ENCODE measurements around the gene ATL2. TPM values are rescaled to one million over a fixed set of nuclear protein-coding genes. Genes with fewer than 3 reads are reported as not detected.

The ATL2 gene
- total RNA-seq, 2 donors from 2014 or later = 125 to 139 TPM

DNA sequence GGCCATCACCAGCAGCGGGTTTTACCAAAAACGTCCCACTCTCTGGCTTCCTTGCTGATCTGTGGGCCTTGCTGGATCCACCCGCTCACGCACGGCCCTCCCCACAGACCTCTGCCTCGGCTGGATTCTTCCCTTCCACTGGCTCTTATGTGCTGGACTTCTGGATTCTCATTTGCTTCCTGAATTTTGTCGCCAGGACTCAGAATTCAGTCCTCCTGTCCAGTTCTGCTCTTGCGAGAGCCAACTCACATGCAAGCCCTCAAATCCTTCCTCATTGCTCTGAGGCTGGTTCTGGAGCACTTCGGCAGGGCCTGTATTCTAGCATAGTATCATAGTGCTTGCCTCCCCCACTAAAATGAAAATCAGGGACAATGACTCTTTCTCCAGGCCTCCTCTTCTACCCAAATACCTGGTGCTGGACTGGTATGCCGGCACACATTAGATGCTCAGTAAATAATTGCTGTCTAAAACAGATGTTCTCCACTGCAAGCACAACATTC, 115.5 kb downstream of the ATL2 start:
- Mint-ChIP-seq H3K4me3 (no peak overlapping the region), H3K4me1 (peaks cover 2% of the 10 kb centered on the region), H3K27me3 (ENCODE audit: insufficient read depth) (peaks cover 24% of the 10 kb centered on the region), H3K27ac (no peak overlapping the region), H3K36me3 (ENCODE audit: low read depth) (no peaks in the 10 kb centered on the region), H3K9me3 (no peaks in the 10 kb centered on the region)
- 93 to 97% methylated on average over 5 to 10 of the region's 10 CpGs for WGBS, 2 experiments (ENCODE audit: insufficient coverage in 1 of 2, insufficient read length in 1 of 2)
- H3K27ac ChIP-seq (ENCODE audit: low read depth, low read length) = no peak overlapping the region
- no peak for DNase-seq
- no peaks in the 10 kb centered on the region for H3K36me3 ChIP-seq (ENCODE audit: control insufficient read depth, insufficient read depth, low read length)
- no peak overlapping the region for H3K4me3 ChIP-seq (ENCODE audit: low read length)
- no peaks in the 10 kb centered on the region for H3K9me3 ChIP-seq (ENCODE audit: control insufficient read depth, low read length)
- H3K27me3 ChIP-seq (ENCODE audit: control insufficient read depth, insufficient read depth, low read length, poor library complexity, severe bottlenecking) = no peaks in the 10 kb centered on the region
- TF ChIP-seq, protein P1, sequence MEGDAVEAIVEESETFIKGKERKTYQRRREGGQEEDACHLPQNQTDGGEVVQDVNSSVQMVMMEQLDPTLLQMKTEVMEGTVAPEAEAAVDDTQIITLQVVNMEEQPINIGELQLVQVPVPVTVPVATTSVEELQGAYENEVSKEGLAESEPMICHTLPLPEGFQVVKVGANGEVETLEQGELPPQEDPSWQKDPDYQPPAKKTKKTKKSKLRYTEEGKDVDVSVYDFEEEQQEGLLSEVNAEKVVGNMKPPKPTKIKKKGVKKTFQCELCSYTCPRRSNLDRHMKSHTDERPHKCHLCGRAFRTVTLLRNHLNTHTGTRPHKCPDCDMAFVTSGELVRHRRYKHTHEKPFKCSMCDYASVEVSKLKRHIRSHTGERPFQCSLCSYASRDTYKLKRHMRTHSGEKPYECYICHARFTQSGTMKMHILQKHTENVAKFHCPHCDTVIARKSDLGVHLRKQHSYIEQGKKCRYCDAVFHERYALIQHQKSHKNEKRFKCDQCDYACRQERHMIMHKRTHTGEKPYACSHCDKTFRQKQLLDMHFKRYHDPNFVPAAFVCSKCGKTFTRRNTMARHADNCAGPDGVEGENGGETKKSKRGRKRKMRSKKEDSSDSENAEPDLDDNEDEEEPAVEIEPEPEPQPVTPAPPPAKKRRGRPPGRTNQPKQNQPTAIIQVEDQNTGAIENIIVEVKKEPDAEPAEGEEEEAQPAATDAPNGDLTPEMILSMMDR (conservative IDR thresholded peaks at IDR 0.05) = no peak
- H3K4me1 ChIP-seq (ENCODE audit: control insufficient read depth, insufficient read depth, low read length) = no peaks in the 10 kb centered on the region
- H3K9ac ChIP-seq (ENCODE audit: extremely low read depth, low read length, poor library complexity, severe bottlenecking) = no peak overlapping the region

GRCh38 chr2:38260972-38261371, 116.1 kb downstream of the ATL2 start:
- H3K36me3 Mint-ChIP-seq (ENCODE audit: low read depth) = no peaks in the 10 kb centered on the region
- Histone ChIP-seq H3K27me3 (ENCODE audit: control insufficient read depth, insufficient read depth, low read length, poor library complexity, severe bottlenecking) (no peaks in the 10 kb centered on the region), H3K9ac (ENCODE audit: extremely low read depth, low read length, poor library complexity, severe bottlenecking) (no peak overlapping the region), H3K4me3 (ENCODE audit: low read length) (no peak overlapping the region), H3K9me3 (ENCODE audit: control insufficient read depth, low read length) (no peaks in the 10 kb centered on the region), H3K4me1 (ENCODE audit: control insufficient read depth, insufficient read depth, low read length) (no peaks in the 10 kb centered on the region), H3K36me3 (ENCODE audit: control insufficient read depth, insufficient read depth, low read length) (no peaks in the 10 kb centered on the region), H3K27ac (ENCODE audit: low read depth, low read length) (no peak overlapping the region)
- TF ChIP-seq, protein P1 (conservative IDR thresholded peaks at IDR 0.05) = no peak
- 86 to 93% methylated on average over 2 of the region's 2 CpGs for WGBS, 2 experiments (ENCODE audit: insufficient coverage in 1 of 2, insufficient read length in 1 of 2)
- H3K27me3 Mint-ChIP-seq (ENCODE audit: insufficient read depth) = peaks cover 23% of the 10 kb centered on the region
- H3K4me1 Mint-ChIP-seq = peaks cover 2% of the 10 kb centered on the region
- no peak overlapping the region for H3K27ac Mint-ChIP-seq
- H3K9me3 Mint-ChIP-seq = no peaks in the 10 kb centered on the region
- no peak for DNase-seq
- no peak overlapping the region for H3K4me3 Mint-ChIP-seq

DNA sequence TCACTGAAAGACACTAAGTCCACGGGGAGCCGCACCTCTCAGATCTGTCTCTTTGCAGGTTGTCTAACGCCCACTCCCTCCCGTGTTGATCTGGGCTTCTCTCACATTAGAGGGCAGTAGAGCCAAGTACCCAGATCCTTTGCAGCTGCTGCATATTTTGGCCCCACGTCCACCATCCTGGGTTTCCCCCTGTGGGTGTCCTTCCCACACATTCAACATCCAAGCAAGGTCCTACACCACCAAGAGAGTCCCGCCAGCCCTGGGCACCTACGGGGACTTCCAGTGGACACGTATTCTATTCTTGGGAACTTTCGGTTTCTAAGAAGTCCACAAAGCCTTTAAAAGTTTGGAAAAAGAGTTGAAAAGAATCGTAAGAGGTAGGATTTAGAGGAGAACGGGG, 116.6 kb downstream of the ATL2 start:
- Mint-ChIP-seq H3K4me1 (peaks cover 2% of the 10 kb centered on the region), H3K9me3 (no peaks in the 10 kb centered on the region), H3K4me3 (no peak overlapping the region), H3K36me3 (ENCODE audit: low read depth) (no peaks in the 10 kb centered on the region), H3K27me3 (ENCODE audit: insufficient read depth) (peaks cover 23% of the 10 kb centered on the region), H3K27ac (no peak overlapping the region)
- no peak for DNase-seq
- WGBS, 2 experiments (ENCODE audit: insufficient coverage in 1 of 2, insufficient read length in 1 of 2) = 87 to 90% methylated on average over 5 to 11 of the region's 11 CpGs
- TF ChIP-seq, protein P1 (conservative IDR thresholded peaks at IDR 0.05) = peak; percentile 12
- Histone ChIP-seq H3K4me3 (ENCODE audit: low read length) (no peak overlapping the region), H3K36me3 (ENCODE audit: control insufficient read depth, insufficient read depth, low read length) (no peaks in the 10 kb centered on the region), H3K9me3 (ENCODE audit: control insufficient read depth, low read length) (no peaks in the 10 kb centered on the region), H3K27ac (ENCODE audit: low read depth, low read length) (no peak overlapping the region), H3K4me1 (ENCODE audit: control insufficient read depth, insufficient read depth, low read length) (no peaks in the 10 kb centered on the region), H3K9ac (ENCODE audit: extremely low read depth, low read length, poor library complexity, severe bottlenecking) (no peak overlapping the region), H3K27me3 (ENCODE audit: control insufficient read depth, insufficient read depth, low read length, poor library complexity, severe bottlenecking) (no peaks in the 10 kb centered on the region)
